HEK293 (cell line): ENCODE measurements around the gene TBC1D17.

Source experiments
- PBX3 ChIP-seq: sonication (generic); formaldehyde crosslinking; IDR thresholded peaks from 2 replicates; pipeline ENCODE4 v1.8.1; 2022; ENCODE audit warnings: mild to moderate bottlenecking, moderate library complexity, missing genetic modification reagents
- TRIM28 ChIP-seq: IDR thresholded peaks from 2 replicates; pipeline ENCODE4 v1.6.1; 2011; ENCODE audit warnings: low read length, control low read depth, borderline replicate concordance
- ZFHX2 ChIP-seq: fragments of 450-650 bp; formaldehyde crosslinking; conservative IDR thresholded peaks from 2 replicates; pipeline ENCODE4 v1.5.1; 2016; ENCODE audit warnings: missing biosample characterization, missing genetic modification characterization
- ZNF184 ChIP-seq: fragments of 450-650 bp; IDR thresholded peaks from 2 replicates; pipeline ENCODE4 v1.5.1; 2018; ENCODE audit warnings: missing biosample characterization, mild to moderate bottlenecking, missing genetic modification characterization
- ZNF214 ChIP-seq: fragments of 450-650 bp; formaldehyde crosslinking; IDR thresholded peaks from 2 replicates; pipeline ENCODE4 v1.5.1; 2017; ENCODE audit warnings: missing biosample characterization, mild to moderate bottlenecking, missing genetic modification characterization, borderline replicate concordance
- ZNF292 ChIP-seq: fragments of 450-650 bp; formaldehyde crosslinking; IDR thresholded peaks from 2 replicates; pipeline ENCODE4 v1.5.1; 2016; ENCODE audit warnings: low read depth, missing biosample characterization, missing genetic modification characterization, borderline replicate concordance
- ZNF302 ChIP-seq: fragments of 450-650 bp; formaldehyde crosslinking; IDR thresholded peaks from 2 replicates; pipeline ENCODE4 v1.5.1; 2016; ENCODE audit warnings: missing biosample characterization, missing genetic modification characterization, low read depth
- ZNF341 ChIP-seq: fragments of 450-650 bp; formaldehyde crosslinking; IDR thresholded peaks from 2 replicates; pipeline ENCODE4; 2016; ENCODE audit warnings: low read depth, missing biosample characterization, missing genetic modification characterization
- ZNF624 ChIP-seq: fragments of 450-650 bp; formaldehyde crosslinking; IDR thresholded peaks from 2 replicates; pipeline ENCODE4 v1.5.1; 2017; ENCODE audit warnings: missing biosample characterization, missing genetic modification characterization
- ZNF629 ChIP-seq: fragments of 450-650 bp; formaldehyde crosslinking; IDR thresholded peaks from 2 replicates; pipeline ENCODE4 v1.5.1; 2017; ENCODE audit warnings: missing biosample characterization, missing genetic modification characterization
- TF ChIP-seq, protein P1 (sequence below): fragments of 450-650 bp; formaldehyde crosslinking; IDR thresholded peaks from 2 replicates; pipeline ENCODE4 v1.5.1; 2016; ENCODE audit warnings: missing biosample characterization, missing genetic modification characterization
- TF ChIP-seq, protein P2 (sequence below): fragments of 450-650 bp; formaldehyde crosslinking; IDR thresholded peaks from 2 replicates; pipeline ENCODE4 v1.5.1; 2016; ENCODE audit warnings: missing biosample characterization, missing genetic modification characterization
- TF ChIP-seq, protein P3 (sequence below): fragments of 450-650 bp; formaldehyde crosslinking; IDR thresholded peaks from 2 replicates; pipeline ENCODE4 v1.5.1; 2016; ENCODE audit warnings: missing biosample characterization, missing genetic modification characterization
- TF ChIP-seq, protein P4 (sequence below): fragments of 450-650 bp; formaldehyde crosslinking; IDR thresholded peaks from 2 replicates; pipeline ENCODE4 v1.5.1; 2016; ENCODE audit warnings: missing biosample characterization, missing genetic modification characterization, borderline replicate concordance

- no peak for TF ChIP-seq ZNF292 (tag by site-specific recombination)
- TF ChIP-seq, protein P1, sequence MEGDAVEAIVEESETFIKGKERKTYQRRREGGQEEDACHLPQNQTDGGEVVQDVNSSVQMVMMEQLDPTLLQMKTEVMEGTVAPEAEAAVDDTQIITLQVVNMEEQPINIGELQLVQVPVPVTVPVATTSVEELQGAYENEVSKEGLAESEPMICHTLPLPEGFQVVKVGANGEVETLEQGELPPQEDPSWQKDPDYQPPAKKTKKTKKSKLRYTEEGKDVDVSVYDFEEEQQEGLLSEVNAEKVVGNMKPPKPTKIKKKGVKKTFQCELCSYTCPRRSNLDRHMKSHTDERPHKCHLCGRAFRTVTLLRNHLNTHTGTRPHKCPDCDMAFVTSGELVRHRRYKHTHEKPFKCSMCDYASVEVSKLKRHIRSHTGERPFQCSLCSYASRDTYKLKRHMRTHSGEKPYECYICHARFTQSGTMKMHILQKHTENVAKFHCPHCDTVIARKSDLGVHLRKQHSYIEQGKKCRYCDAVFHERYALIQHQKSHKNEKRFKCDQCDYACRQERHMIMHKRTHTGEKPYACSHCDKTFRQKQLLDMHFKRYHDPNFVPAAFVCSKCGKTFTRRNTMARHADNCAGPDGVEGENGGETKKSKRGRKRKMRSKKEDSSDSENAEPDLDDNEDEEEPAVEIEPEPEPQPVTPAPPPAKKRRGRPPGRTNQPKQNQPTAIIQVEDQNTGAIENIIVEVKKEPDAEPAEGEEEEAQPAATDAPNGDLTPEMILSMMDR (tag by site-specific recombination), result no peak
- TF ChIP-seq ZNF214 (tag by site-specific recombination), result no peak
- TF ChIP-seq PBX3 (CRISPR knock-in tag), result no peak
- TF ChIP-seq, protein P2, sequence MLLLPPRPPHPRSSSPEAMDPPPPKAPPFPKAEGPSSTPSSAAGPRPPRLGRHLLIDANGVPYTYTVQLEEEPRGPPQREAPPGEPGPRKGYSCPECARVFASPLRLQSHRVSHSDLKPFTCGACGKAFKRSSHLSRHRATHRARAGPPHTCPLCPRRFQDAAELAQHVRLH (tag by site-specific recombination), result no peak
- no peak for TF ChIP-seq ZNF624 (tag by site-specific recombination)
- no peak for TF ChIP-seq ZNF302 (tag by site-specific recombination)
- no peak for TF ChIP-seq ZNF184 (tag by site-specific recombination)
- no peak for TF ChIP-seq ZFHX2 (tag by site-specific recombination)
- TF ChIP-seq ZNF629, result no peak
- TF ChIP-seq, protein P3, sequence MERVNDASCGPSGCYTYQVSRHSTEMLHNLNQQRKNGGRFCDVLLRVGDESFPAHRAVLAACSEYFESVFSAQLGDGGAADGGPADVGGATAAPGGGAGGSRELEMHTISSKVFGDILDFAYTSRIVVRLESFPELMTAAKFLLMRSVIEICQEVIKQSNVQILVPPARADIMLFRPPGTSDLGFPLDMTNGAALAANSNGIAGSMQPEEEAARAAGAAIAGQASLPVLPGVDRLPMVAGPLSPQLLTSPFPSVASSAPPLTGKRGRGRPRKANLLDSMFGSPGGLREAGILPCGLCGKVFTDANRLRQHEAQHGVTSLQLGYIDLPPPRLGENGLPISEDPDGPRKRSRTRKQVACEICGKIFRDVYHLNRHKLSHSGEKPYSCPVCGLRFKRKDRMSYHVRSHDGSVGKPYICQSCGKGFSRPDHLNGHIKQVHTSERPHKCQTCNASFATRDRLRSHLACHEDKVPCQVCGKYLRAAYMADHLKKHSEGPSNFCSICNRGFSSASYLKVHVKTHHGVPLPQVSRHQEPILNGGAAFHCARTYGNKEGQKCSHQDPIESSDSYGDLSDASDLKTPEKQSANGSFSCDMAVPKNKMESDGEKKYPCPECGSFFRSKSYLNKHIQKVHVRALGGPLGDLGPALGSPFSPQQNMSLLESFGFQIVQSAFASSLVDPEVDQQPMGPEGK (tag by site-specific recombination), result no peak
- no peak for TF ChIP-seq TRIM28
- no peak for TF ChIP-seq ZNF341 (tag by site-specific recombination)
- TF ChIP-seq, protein P4, sequence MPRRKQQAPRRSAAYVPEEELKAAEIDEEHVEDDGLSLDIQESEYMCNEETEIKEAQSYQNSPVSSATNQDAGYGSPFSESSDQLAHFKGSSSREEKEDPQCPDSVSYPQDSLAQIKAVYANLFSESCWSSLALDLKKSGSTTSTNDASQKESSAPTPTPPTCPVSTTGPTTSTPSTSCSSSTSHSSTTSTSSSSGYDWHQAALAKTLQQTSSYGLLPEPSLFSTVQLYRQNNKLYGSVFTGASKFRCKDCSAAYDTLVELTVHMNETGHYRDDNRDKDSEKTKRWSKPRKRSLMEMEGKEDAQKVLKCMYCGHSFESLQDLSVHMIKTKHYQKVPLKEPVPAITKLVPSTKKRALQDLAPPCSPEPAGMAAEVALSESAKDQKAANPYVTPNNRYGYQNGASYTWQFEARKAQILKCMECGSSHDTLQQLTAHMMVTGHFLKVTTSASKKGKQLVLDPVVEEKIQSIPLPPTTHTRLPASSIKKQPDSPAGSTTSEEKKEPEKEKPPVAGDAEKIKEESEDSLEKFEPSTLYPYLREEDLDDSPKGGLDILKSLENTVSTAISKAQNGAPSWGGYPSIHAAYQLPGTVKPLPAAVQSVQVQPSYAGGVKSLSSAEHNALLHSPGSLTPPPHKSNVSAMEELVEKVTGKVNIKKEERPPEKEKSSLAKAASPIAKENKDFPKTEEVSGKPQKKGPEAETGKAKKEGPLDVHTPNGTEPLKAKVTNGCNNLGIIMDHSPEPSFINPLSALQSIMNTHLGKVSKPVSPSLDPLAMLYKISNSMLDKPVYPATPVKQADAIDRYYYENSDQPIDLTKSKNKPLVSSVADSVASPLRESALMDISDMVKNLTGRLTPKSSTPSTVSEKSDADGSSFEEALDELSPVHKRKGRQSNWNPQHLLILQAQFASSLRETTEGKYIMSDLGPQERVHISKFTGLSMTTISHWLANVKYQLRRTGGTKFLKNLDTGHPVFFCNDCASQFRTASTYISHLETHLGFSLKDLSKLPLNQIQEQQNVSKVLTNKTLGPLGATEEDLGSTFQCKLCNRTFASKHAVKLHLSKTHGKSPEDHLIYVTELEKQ (tag by site-specific recombination), result no peak
Observed at GRCh38 chr19:49837425-49837824, 40.1 kb upstream of the TBC1D17 start.
